Stimulated activated CD4-positive, alpha-beta T cell treated with anti-CD3 and anti-CD28 coated beads, Interleukin-1b, Interleukin-23, amount 100 ng/mL, for 4 hours (primary cell): Measurements from ENCODE around the gene AP3S1.

ENCODE experiments used
- DNase-seq, 2 donors: peaks; one replicate each; pipeline ENCODE4 v3.0.0-alpha.2; 2020; ENCODE audit warnings: low read depth in 2 of 2

Gene AP3S1

DNA sequence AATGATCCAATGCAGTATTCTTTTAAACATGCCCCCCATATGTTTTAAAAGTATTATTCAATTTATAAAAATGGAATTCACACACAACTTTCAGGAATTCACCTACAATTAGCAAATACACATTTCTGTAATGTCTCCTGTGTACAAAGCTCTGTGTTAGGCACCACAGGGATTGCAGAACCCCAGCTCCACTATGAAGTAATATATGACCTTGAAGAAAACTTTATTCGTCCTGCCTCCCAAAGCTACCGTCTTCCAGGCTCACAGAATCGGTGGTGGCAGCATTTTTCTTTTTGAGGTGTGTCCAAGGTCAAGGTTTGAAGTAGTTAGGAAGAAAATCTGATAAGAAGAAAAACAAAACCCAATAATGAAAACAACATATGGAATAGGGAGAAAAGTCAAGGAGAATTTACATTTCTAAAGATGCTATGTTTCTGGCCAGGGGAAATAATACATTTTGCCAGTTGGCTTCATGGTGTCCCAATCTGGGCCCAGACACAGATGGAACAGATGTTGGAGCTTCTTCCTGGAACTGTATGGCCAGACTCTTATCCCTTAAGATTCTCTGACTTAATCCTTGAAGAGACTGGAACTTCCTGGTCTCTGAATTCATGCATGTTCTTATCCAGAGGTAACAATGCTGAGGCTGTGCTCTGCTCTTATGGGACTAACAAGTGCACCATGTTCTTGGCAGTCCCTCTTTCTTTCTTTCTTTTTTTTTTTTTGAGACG lies 98.5 kb downstream of the AP3S1 start:
- no peak for DNase-seq

DNA sequence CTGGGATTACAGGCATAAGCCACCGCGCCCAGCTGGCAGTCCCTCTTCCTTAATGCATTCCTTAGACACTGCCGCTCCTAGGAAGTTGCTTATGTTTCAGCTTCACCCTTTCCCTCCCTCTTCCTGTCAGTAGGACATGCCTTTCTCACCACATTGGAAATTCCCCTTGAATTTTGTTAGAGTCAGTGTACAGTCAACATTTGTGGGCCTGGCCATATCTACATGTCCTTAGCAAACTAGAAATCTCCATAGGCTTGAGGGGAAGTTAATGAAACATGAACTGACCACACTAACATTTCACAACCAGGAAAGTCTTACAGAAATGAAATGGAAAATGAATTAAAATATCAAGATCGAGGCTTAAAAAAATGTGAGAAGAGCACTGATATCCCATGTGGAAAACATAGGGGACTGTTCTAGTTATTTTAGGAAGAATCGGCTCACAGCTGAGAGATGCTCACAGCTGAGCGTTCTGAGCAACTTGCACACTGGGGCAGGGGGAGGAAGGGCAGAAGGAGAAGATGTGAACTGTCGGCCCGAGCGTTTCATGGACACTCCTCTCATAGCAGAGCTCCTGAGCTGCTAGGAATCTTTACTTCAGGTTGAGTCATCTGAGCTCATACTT lies 99.4 kb downstream of the AP3S1 start:
- DNase-seq = no peak

DNA sequence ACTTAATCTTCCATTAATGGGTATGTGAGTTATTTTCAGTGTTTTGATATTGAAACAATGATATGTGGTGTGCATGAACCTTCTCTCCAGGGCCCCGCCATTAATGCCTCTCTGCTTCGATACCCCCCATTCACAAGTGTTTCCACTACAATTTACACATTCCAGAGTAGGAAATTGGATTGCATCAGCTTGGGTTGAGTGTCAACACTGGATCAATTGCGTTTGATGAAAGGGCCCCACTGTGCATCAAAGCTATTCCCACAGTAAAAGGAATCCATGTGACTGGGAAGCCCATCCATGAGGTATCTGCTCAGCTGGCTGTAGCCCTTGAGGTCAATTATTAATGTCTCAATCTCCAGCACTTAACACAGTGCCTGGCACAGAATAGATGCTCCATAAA lies 102.8 kb downstream of the AP3S1 start:
- DNase-seq = no peak

DNA sequence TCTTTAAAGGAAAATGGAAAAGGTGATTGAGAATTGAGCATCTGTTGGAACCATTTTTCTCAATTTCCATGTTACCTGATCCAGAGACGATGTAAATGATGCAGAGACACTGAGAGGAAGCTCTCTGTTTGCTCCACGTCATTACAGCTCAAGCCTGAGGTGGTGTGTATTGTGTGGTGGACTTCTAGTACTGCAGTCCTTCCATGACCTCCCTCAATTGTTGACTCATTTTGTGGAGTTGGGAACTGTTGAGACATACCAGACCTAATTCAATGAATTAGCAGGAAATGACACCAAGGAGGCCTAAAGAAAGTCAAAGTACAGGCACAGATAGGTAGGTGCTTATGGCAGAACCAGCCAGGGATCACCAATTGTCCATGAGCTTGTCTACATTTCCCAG lies 104.9 kb downstream of the AP3S1 start:
- no peak for DNase-seq

DNA sequence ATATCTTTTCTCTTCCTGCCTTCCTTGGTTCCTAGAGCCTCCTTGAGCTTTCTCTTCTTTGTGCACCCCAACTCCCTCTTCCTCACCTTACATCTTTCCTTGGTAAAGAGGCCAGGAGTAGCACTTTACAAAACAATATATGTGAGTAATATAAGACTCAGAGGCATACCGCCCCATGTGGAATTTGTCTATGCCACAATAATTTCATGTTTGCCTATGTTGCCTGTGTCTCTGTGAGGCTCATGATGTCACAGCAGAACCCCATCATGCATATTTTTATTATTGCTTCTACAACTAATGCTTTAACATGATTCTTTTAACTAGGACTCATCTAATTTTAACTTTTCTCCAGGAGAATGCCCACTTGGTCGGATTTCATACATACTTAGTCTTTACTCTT lies 105.5 kb downstream of the AP3S1 start:
- no peak for DNase-seq

DNA sequence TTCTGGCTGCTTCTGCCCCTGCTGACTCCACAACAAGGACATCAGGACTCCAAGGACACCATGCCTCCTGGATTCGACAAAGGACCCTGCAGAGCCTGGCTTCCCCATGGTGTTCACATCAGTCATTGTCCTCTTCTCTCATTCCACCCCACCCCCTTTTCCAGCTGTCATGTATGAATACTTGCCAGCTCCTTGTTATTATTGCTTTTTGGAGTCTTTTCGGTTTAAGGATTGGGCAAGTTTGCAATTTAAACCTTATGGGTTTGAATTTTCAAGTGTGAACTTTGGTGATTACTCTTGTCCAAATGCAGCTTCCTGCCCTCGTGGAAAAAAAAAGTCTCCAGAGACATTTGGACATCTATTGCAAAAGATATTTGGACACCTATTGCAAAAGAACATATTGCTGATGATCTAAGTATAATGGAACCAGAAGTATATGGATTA lies 106.4 kb downstream of the AP3S1 start:
- DNase-seq = no peak

DNA sequence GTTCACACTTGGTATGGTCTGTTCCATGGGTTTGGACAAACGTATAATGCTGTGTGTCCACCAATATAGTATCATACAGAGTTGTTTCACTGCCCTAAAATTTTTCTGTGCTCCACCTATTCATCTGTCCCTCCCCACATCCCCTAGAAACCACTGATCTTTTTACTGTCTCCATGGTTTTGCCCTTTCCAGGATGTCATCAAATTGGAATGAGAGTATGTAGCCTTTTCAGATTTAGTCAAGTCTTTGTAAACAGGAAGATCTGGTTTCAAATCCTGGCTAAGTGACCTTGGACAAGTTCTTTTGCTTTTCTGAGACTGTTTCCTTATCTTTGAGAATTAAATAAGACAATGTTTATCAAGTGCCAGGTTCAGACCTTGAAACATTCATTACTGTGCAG lies 107.4 kb downstream of the AP3S1 start:
- DNase-seq = no peak

DNA sequence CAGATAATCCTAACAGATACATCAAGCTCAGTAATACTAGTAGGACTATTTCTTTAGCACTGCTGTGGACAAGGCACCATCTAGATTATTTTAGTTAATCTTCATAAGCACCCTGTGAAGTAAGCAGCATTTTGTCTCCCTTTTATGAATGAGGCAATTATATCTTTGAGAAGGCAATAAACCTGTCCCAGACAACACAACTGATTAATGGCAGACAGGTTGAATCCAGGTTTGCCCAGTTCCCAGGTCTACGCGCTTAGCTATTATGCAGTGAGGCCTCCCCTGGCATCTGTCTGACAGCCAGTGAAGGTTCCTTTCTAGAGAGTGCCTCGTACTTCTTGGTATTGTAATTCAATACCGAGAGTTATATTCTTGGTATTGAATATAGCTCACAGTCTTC lies 110.9 kb downstream of the AP3S1 start:
- DNase-seq = no peak

DNA sequence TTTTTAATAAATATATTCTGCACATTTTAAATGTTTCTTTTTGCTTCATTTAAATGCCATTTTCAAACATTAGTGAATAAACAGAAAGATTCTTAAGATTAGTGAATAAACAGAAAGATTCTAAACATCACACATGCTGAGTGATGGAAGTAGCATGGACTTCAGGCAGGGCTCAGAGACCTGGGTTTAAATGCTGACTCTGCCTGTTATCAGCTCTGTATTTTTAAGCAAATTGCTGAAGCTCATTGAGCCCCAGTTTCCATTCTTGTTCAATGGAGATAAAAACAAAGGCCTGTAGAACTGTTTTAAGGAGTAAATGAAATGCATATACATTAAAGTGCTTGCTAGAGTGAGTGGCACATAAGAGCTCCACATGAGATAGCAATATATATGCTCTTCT lies 112.4 kb downstream of the AP3S1 start:
- no peak for DNase-seq

DNA sequence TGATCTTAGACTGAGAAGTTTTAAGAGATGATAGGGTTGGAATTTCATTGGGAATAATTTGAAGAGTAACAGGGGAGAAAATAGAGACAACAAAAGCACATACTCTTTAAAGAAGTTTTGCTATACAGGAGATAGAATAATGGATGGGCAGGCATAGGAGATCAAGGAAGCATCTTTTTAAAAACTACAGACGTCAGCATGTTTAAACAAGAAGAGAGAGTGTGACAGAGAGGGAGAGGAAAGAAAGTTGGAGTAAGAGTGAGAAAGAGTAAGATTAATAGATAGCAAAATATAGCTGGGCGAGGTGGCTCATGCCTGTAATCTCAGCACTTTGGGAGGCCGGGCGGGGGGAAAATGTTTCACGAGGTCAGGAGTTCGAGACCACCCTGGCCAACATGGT lies 115.2 kb downstream of the AP3S1 start:
- DNase-seq = no peak

DNA sequence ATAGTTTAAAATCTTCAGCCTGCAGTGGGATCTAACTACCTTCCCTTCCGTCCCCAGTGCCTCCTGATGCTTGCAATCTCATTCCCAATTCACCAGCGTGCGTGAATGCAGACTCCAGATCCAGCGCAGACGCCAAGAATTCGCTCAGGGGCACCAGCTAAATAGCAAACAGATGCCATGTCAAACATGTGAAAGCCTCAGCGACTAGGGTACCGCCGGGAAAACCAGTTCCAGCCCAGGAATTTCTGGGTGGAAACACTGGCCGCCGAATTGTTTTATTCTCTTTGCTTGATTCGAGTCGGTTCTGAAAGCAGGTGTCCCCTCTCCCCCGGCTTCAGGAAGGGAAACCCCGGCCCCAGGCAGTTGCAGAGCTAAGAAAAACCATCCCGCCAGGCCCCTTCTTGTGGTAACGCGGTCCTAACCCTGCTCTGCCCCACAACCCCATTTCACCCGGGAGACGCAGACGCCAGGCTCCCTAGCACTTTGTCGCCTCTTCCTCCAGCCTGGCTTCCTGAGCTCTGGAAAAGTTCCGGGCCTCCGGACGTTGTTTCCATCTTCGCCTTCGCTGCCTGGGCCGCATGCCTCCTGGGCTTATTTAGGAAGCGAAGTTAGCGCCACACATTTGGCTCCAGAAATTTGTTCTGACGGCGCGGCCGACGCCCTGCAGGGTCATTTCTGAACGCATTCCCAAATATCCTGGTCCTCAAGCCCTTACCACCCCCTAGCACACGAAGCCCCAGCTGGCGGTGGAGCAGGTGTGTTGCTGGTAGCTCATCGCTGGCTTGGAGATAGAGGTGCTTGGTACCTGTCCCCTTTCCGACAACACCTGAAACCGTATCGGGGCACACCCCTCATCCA lies 119.9 kb downstream of the AP3S1 start:
- DNase-seq = no peak

DNA sequence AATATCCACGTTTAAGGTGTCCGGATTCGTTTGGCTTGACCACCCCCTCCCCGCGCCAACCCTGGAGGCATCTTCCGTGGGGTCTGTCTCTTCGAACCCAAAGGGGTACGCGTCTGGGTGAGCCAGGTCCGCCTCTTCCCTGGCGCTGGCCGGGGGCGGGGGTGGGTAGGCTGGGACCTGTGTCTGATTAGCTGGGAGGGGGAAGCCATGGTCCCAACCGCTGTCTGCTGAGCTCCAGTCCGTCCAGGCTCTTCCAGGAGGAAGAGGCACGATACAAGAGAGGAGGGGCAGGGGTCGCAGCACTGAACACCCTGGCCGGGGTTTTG lies 120.5 kb downstream of the AP3S1 start, which contains the start of gene LVRN:
Gene LVRN, plus strand, starts transcription at position 237 of the 326 bp plus-strand sequence. CDS start 143 bp downstream, outside the sequence.
- no peak for DNase-seq

DNA sequence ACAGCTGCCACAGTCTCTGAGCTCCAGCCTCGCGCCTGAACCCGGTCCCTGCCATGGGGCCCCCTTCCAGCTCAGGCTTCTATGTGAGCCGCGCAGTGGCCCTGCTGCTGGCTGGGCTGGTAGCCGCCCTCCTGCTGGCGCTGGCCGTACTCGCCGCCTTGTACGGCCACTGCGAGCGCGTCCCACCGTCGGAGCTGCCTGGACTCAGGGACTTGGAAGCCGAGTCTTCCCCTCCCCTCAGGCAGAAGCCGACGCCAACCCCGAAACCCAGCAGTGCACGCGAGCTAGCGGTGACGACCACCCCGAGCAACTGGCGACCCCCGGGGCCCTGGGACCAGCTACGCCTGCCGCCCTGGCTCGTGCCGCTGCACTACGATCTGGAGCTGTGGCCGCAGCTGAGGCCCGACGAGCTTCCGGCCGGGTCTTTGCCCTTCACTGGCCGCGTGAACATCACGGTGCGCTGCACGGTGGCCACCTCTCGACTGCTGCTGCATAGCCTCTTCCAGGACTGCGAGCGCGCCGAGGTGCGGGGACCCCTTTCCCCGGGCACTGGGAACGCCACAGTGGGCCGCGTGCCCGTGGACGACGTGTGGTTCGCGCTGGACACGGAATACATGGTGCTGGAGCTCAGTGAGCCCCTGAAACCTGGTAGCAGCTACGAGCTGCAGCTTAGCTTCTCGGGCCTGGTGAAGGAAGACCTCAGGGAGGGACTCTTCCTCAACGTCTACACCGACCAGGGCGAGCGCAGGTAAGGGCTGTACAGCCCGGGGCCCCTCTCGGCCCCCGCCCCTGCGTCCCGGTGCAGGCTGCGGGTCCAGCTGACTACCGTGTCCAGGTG lies 121.0 kb downstream of the AP3S1 start:
- no peak for DNase-seq

DNA sequence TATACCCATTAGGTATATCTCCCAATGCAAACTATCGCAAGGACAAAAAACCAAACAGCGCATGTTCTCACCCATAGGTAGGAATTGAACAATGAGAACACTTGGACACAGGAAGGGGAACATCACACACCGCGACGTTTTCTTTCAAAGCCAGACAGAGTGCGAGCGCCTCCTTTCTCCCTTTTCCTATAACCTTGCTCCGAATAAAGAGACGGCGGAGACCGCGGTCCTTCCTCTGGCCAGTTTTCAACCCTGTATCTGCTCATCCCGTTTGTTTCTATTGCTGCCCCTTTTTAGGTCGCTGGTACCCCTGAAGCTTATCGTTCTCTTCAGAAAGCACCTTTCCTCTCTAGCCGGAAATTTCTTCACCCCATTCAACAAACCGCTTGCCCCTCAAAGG lies 121.8 kb downstream of the AP3S1 start:
- DNase-seq = no peak
